HG02623 (cell line): ENCODE results near the gene ARHGEF2.

Experiments
- ATAC-seq: cut with Tn5 transposase; IDR thresholded peaks from one replicate; pipeline ENCODE4 v1.9.1; 2021; ENCODE audit warnings: moderate library complexity; ENCODE audit not compliant: unreplicated experiment

Gene ARHGEF2

DNA sequence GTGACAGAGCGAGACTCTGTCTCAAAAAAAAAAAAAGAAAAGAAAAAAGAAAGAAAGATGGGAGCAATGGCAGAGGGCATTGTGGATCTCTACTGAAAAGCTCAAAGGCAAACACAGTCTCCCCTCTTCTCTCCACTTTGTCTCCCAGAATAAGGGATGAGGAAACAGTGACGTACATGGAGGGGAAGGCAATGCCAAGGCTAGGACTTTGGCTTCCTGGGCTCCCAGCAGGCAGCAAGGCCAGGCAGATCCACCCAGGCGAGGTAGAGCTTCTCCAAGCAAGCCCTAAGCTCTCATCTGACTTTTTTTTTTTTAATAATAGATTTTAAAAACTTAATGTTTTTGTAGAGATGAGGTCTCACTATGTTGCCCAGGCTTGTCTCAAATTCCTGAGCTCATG is 4.6 kb downstream of the ARHGEF2 start:
- ATAC-seq = no peak

DNA sequence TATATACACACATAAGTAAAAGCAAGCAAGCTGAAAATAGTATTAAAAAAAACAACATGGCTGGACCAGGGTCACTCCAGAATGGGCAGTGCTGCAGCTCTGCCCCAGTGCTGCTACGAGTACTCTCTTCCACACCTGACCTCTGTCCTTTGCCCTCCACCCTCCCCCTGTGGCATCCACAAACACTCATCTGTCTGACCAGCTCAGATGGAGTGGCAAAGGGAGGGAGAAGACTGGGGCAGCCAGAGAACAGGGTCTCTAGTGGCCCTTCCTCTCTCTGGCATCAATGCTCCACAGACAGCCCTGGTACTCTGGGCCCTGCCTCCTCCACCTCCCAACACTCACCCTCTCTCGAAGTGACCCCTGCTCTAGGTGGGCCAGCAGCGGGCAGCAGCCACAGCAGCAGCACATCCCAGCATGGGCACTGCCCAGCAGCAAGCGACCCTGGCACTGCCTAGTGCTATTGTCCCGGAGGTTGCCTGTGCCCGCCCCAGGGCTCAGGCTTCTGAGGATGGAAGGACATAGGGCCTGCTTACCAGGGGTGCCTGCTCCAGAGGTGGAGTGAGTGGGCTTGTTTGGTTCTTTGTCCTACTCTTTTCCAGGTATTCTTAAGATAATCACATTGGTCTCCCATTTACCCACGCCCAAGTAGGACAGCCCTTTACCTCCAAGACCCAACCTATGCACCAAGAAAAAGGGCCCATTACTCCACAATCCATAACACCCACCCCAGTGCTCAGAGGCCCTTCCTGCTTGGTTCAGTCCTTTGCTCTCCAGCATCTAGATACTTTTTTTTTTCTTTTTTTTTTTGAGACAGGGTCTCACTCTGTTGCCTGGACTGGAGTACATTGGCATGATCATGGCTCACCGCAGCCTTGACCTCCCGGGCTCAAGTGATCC is 6.2 kb downstream of the ARHGEF2 start:
- ATAC-seq = no peak

DNA sequence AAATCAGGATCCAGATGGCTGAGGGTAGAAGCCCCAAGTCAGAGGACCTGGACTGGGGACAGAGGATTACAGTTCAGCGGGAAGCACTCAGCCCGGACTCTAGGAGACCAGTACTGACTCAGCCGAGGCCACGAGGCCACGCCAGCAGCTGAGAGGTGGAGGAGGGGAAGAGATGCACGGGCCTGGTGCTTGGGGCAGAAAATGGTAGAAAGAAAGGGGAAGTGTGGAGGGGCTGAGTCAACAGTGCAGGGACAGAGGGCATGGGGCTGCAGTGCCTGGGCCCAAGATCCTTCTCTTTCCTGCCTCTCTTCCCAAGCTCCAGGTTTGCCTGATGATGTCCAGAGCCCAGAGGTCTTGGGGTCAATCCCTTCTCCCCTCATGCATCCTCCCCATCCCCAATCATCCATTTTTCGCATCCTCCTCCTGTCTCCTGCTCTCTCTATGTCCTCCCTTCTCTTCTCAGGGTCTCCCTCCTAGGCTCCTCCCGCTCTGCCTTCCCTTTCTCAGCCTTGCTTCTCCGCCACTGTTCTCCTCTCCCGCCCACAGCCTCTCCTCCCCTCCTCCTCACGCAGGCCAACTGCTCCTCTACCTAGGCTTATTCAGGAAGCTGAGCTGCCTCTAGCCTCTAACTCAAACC is 7.7 kb downstream of the ARHGEF2 start:
- ATAC-seq = no peak

DNA sequence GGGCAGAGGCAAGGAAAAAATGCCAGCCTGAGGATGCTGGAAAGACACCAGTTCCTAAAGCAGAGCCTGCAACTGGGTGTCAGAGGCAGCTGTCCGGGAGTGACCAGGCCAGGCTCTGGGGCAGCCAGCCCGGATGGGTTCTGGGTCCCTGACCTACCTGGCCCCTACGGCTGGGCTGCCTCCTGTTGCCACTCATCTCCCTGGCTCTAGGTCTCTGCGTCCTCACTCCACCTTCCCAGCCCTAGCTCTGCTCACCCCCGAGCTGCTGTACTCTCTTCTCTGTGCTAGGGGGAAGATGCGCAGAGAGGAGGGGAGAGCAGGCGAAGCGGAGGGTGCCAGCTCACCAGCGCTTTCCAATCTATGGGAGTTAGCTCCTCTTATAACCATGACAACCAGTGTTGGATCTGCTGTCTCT is 9.0 kb downstream of the ARHGEF2 start:
- ATAC-seq = no peak

GRCh38 chr1:155968670-155969069 is 9.7 kb downstream of the ARHGEF2 start:
- no peak for ATAC-seq

- ATAC-seq = no peak
Observed at GRCh38 chr1:155968051-155968400, 10.3 kb downstream of the ARHGEF2 start.

DNA sequence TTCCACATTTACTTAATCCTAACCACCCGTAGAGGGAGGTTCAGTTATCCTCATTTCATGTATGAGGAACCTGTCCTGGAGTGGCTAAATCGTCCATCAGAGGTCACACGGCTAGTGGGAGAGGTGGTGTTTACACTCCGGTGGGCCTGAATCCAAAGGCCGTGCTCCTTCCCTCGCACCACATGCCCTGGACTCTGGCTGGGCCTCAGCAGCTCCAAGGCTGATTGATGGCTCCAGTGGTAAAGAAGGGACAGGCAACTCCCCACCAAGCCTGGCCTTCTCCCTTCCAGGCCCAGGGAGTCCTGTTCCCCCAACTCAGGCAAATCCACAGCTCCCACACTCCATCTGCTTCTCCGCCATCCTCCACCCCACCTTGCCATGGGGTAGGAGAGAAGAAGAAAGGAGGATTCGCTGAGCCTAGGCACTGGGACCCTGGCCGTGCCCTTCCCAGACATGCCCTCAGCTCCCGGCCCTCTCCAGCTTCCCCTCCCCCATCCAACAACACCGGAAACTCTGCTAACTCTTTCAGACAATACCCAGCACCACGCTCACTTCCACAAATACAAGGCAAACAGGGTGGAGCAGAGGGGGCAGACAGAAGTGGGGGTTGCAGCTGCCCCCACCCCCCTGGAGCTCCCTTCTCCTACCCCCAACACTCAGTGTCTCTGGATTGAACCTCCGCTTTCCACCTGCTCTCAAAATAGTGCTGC is 10.9 kb downstream of the ARHGEF2 start:
- ATAC-seq = no peak

GRCh38 chr1:155966750-155967149 is 11.6 kb downstream of the ARHGEF2 start:
- no peak for ATAC-seq

DNA sequence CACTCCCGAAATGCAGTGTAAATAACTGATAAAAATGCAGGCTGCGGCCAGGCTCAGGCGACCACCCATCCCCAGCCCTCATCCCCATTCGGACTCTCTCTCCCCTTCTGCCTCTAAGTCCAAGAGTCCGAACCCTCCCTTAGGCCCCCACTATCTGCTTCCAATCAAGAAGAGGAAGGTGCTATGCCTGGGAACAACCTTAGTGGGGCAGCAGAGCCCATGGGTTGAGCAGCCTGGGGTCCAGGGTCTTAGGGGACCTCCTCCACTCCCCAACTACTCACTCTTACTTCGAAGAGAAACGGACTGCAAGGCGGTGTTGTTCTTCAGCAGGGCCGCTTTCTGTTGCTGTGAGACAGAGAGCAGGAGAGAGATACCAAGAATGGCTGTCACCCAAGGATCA is 12.2 kb downstream of the ARHGEF2 start:
- no peak for ATAC-seq

DNA sequence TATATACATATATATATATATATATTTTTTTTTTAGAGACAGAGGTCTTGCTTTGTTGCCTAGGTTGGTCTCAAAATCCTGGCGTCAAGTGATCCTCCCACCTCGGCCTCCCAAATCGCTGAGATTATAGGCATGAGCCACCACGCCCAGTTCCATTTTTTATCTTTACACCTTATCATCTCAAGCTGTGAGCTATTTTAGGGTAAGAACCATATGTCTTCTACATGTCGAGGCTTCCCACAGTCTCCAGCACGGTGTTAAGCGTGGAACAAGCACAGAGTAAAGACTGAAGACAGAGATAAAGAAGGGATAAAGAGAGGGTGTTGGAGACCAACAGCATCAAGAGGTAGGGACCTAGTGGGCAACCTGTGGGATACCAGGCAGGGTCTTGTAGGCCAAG is 14.2 kb downstream of the ARHGEF2 start:
- ATAC-seq = no peak

GRCh38 chr1:155962599-155963211 is 15.6 kb downstream of the ARHGEF2 start:
- no peak for ATAC-seq

DNA sequence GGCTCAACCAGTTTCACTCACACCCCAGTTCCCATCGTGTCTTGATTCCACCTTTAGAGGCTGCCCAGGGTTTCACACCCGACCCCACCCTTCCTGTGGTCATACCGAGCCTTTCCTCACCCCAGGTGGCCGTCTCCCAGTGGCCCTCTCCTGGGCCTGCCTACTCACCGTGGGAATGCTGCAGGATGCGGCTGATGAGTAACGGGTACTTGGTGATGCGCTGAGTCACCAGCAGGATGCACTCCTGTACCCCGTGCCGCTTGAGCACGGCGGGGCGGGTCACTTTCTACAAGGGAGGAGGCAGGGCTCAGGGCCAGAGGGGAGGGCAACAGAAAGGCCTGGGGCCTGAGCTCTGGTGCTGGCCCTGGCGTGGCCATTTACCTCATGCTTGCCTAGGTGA is 16.4 kb downstream of the ARHGEF2 start:
- no peak for ATAC-seq

DNA sequence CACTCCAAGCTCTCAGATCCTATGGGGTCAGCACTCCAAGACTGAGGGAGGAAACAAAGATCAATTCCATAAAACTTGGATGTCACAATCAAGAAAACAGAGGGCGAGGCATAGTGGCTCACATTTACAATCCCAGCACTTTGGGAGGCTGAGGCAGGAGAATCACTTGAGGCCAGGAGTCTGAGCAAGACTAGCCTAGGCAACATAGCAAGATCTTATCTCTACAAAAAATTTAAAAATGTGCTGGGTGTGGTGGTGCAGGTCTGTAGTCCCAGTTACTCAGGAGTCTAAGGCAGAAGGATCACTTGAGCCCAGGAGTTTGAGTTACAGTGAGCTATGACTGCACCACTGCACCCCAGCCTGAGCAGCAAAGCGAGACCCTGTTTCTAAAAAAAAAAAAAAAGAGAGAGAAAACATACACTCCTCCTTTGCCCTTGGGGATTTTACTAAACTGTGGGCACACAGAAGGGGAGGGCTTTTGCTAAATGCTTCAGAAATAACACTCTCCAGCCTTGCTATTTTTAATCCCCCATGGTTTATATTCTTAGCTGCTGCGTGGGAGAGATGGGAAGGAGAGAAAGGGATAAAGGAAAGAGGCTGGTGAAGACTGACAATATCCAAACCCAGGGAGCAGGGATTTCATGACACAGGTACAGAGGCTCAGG is 18.1 kb downstream of the ARHGEF2 start:
- ATAC-seq = no peak

DNA sequence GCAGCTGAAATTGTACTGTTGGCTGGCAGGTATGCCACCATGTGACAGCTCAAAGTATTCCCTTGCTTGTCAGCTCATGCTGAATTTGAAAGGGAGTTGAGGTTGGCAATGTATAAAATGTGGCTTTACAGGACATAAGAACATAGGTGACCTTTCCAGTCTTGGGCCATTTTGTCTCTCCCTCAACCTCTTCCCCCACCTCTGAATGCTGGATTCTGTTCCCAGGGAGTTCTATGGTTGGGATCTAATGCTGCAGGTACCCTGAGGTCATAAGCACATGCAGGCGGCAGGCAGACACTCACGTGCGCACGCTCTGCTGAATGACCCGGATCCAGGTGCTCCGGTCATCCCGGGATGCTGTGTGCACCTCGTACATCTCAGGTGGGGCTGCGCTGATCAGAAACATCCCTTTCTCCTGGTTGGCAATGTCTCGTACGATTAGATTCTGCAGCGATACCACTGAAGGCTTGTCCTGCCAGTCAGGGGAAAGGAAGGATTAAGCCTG is 20.9 kb downstream of the ARHGEF2 start:
- ATAC-seq = no peak

- no peak for ATAC-seq
Observed at GRCh38 chr1:155954645-155955044, 23.7 kb downstream of the ARHGEF2 start.

- no peak for ATAC-seq
Observed at GRCh38 chr1:155952505-155952890, 25.8 kb downstream of the ARHGEF2 start.

DNA sequence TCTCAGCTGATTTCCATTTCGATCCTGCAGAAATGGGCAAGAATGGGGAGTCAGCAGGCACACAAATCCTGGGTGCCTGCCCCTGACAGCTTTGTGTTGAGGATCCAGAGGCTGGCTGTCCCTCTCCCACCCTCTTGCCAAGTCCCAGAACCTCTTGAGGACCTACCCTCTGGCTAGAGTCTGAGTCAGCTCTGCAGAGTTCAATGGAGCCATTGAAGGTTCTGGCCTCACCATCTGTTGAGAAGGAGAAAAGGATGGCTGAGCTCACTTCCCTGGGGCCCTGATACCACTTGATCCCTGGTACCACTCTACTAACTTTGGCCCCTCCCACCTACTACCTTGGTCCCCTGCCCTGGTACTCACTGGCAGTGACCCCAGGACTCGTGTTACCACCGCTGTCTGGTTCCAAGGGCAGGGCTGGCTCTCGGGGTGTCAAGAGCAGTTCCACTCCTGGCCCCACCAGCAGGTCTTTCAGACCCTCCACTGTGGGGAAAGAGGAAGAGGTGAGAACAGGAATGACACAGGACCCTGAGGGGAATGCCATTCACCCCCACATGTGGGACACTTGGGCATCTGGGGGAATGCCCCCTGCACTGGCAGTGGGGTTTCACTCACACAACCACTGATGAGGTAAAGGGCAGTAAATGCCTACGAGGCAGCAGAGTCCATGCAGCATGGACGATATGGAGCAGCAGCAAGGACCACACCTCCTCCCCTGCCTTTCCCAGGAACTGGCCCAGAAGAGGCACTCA is 26.4 kb downstream of the ARHGEF2 start:
- ATAC-seq = no peak

GRCh38 chr1:155950829-155951228 is 27.5 kb downstream of the ARHGEF2 start:
- ATAC-seq = no peak

DNA sequence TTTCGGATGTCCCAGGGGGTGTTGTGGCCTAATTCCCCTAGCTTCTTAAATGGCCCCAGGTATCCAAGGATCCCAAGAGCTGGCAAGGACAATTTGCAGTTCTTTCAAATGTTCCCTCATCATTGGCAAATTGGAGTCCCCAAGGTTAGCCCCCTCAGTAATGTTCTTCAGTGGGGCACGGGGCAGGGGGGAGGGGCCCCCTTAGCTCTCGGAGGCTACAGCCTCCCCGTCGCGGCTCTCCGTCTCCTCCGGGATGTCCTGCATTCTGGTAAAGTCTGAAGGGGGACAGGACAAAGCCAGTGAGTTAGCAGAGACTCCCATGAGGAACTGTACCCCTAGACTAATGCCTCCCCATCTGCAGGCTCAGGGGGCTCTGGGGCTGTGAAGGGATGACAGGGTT is 30.6 kb downstream of the ARHGEF2 start:
- no peak for ATAC-seq

- ATAC-seq = no peak
Observed at GRCh38 chr1:155947292-155947691, 31.1 kb downstream of the ARHGEF2 start.
